Stimulated activated CD4-positive, alpha-beta T cell treated with anti-CD3 and anti-CD28 coated beads, Interleukin-12 subunit alpha, Interleukin-12 subunit beta, amount 100 ng/mL, for 48 hours (primary cell): ENCODE results near the gene ANKRD27.
"Not testable (repeated sequence)": the region's sequence is repeated elsewhere in the genome, so short reads cannot be mapped to it uniquely, and the experiment has no call there.

Source experiments
- DNase-seq, 3 donors: peaks; one replicate each; pipeline ENCODE4 v3.0.0-alpha.2; 2020; ENCODE audit warnings: low read depth in 2 of 3, low spot score in 1 of 3

ANKRD27 gene

GRCh38 chr19:32674931-32675719, at the start of gene ANKRD27:
Gene ANKRD27, minus strand, starts transcription at chr19:32675180. Its CDS starts 16,165 bp downstream, at chr19:32659015.
- DNase-seq, result peak; percentile 93 to 97 (median 95)

DNA sequence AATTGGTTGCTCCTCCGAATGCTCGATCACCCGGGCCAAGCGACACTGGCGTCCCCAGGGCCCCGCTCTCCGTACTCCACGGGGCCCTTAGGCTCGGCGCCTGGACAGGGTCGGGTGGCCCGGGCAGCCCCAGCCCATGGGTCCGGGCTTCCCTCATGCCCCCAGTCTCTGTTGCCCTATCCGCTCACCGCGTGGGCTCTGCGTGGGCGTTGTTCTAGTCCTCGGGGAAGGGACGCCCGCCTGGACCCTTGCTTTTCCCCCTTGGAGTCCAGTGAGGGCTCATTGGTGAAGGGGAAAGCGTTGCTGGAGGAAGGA, 45.9 kb upstream of the ANKRD27 start:
- DNase-seq, result no peak

- no peak for DNase-seq
These were observed 45.4 kb upstream of the ANKRD27 start for GRCh38 chr19:32720216-32720935.

DNA sequence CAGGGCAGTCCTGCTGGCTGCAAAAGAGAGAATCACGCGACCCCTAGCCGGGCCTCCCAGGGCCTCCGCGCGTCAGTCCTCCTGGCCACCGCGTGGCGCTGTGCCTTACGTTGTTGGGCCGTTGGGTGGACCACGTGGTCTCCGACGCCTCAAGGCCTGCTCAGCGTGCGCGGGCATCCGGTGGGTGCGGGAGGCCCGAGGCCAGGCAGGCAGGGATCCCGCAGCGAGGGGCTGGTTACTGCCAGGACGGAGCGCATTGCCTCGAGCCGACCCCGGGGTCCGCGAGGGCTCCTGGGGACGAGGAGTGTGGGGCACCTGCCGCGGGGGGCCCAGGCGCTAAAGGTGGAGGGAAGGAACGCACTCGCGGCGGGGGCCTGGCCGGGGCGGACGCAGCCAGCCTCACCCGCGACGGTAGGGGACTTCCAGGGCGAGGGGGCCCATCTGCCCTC, 44.7 kb upstream of the ANKRD27 start, which contains the start of gene TDRD12:
TDRD12 (plus strand) TSS at position 157 of the 449 bp plus-strand sequence. CDS start 306 bp downstream, outside the sequence.
- DNase-seq, result no peak

DNA sequence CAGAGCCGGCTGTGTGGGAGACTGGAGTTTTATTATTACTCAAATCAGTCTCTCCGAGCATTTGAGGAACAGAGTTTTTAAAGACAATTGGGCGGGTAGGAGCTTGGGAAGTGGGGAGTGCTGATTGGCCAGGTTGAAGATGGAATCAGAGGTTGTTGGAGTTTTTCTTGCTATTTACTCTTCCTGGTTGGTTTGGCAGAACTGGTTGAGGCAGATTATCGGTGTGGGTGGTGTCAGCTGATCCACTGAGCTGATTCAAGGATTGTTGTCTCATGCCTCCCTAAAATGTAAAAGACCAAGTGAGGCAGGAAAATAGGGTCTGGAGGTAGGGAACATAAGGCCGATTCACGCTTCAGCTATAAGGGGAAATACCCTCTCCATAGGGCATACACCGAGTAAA, 43.3 kb upstream of the ANKRD27 start:
- DNase-seq, result no peak

DNA sequence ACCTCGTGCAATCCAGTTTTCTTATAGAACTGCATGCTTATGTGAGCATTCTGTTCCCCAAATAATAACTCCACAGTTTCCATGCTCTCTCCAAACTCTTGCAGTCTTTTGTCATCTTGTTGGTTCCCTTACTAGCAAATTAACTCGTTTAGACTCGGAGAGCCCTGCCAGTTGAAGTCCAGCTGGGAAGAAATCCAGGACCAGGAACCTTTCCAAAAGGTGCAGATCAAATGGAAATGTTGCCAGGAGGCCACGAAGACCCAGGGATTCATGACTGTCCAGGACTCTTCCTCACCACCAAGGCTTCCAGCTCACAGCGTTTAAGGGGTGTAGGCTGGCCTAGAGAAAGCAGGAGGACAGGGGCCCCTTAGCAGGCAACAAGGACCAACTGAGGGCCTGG, 42.5 kb upstream of the ANKRD27 start:
- DNase-seq, result no peak

GRCh38 chr19:32716203-32716602, 41.2 kb upstream of the ANKRD27 start:
- DNase-seq, result not testable (repeated sequence)

DNA sequence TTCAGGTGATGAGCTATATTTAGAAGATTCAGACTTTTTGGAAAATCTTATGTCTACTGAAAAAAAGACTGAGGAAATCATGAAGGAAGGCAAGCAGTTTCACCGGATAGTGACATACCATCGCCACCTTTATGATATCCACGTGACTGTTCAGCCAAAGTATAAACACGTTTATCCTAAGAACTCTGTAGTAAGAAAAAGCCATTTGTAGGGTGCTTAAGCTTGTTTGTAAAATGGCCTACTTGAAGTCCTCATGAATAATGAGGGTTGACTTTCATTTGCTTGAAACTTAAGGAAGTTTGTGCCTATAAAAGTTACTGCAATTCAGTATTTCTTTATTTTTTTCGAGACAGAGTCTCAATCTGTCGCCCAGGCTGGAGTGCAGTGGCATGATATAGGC, 36.8 kb upstream of the ANKRD27 start:
- no peak for DNase-seq

- no peak for DNase-seq
These were observed 34.1 kb upstream of the ANKRD27 start for GRCh38 chr19:32709032-32709431.

DNA sequence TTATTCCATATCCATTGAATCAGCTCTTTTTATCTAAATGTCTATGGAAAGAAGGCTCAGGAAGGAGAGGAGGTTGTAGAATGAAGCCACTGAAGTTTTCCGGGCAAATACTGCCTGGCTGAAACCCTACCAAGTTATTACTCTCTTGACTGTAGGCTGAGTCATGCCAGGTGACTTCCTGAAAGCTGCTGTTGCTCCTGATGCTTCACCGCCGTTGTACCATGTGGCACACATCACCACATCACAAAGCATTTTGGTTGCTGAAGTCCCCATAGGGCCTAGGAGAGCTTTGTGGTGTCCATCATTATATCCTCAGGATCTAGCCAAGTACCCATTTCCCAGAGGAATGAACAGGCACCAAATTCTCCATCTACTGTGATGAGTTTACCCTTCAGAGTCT, 33.5 kb upstream of the ANKRD27 start:
- no peak for DNase-seq

- DNase-seq, result not testable (repeated sequence)
These were observed 29.0 kb upstream of the ANKRD27 start for GRCh38 chr19:32704006-32704405.

DNA sequence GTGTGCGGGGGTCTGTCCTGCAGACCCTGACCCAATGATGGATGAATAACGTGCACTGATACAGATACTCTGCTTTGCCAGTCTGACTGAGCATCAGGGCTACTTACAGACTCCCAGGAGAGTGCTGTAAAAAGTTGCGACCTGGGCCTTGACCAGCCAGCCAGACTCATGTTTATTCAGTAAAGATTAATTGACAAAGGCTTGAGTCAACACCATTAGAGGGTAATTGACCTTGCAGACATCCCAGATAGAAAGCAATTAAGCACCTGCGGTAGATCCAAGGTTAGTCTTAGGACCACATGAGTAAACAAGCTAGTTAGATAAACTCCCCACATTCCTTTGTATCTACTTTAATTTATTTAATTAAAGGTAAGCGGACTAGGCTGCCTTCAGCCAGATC, 27.0 kb upstream of the ANKRD27 start:
- no peak for DNase-seq

DNA sequence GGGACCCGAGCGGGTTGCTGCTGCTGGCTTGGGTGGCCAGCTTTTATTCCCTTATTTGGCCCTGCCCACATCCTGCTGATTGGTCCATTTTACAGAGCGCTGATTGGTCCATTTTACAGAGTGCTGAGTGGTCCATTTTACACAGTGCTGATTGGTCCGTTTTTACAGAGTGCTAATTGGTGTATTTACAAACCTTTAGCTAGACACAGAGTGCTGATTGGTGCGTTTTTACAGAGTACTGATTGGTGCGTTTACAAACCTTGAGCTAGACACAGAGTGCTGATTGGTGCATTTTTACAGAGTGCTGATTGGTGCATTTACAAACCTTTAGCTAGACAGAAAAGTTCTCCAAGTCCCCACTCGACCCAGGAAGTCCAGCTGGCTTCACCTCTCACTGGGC, 25.1 kb upstream of the ANKRD27 start:
- not testable (repeated sequence) for DNase-seq

DNA sequence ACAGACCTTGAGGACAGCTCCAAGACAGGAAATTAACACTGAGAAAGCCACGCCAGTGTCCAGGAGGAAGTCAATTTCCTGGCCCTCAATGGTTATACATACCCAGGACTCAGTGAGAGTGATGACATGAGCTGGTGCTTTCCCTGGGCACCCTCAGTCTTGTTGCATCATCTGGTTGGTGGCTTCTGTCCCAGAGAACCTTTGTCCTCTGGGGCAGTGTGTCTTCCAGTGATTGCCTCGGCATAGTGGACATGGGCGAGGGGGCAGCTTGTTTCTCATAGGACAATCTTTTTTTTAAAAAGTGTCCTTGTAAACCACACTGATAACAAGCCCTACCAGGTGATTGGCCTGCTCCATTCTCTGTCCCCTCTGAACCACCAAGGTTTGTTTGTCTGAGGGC, 21.8 kb upstream of the ANKRD27 start:
- not testable (repeated sequence) for DNase-seq

GRCh38 chr19:32695506-32695905, 20.5 kb upstream of the ANKRD27 start:
- DNase-seq, result not testable (repeated sequence)

GRCh38 chr19:32694851-32695250, 19.9 kb upstream of the ANKRD27 start:
- DNase-seq, result not testable (repeated sequence)

- DNase-seq, result not testable (repeated sequence)
These were observed 19.3 kb upstream of the ANKRD27 start for GRCh38 chr19:32694316-32694715.

- peak in 2 of 3 donors; percentile 46 to 61 for DNase-seq
These were observed 18.4 kb upstream of the ANKRD27 start for GRCh38 chr19:32693151-32694108.

DNA sequence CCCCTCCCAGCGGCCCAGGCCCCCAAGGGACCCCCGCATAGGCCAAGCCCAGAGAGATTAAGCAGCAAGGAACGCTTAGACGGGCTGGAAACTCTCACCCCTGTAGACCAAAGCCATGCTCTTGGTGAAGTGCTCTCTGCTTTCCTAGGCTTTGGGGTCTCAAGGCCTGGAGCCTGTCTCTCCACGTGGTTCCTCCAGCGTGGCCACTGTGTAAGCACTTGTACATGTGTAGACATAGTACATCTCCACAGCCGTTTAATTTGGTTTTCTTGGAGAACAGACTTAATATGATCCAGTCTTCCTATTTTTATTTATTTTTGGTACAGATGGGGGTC, 17.7 kb upstream of the ANKRD27 start:
- DNase-seq, result no peak

DNA sequence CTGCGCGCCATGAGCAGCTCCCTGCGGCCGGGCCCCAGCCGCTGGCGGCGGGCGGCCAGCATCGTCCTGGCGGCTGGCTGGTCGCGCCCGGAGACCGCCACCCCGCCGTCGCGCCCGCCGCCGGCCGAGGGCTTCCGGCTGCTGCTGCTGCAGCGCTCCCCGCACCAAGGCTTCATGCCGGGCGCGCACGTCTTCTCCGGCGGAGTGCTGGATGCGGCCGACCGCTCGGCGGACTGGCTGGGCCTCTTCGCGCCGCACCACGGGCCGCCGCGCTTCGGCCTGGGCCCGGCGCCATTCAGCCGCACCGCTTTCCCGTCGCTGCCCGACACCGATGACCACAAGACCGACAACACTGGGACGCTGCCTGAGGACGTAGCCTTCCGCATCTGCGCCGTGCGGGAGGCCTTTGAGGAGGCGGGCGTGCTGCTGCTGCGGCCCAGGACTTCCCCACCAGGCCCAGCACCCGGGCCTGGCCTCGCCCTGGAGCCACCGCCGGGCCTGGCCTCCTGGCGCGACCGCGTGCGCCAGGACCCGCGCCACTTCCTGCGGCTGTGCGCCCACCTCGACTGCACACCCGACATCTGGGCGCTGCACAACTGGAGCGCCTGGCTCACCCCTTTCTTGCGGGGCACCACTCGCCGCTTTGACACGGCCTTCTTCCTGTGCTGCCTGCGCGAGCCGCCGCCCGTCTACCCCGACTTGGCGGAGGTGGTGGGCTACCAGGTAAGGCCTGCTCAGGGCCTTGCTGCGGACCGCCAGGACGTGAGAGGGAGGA, 17.2 kb upstream of the ANKRD27 start:
- DNase-seq, result peak in 1 of 3 donors; percentile 36
